NCI-H2107 treated with DMSO at 0.1 percent for 48 hours (cell line): ENCODE data around the gene PARD6G.
"Not testable (repeated sequence)": the region's sequence is repeated elsewhere in the genome, so short reads cannot be mapped to it uniquely, and the experiment has no call there.

ENCODE experiments used
- DNase-seq: peaks from one replicate; lab custom pipeline; 2025; ENCODE audit not compliant: unreplicated experiment; lab: John Stamatoyannopoulos, UW

Gene PARD6G

GRCh38 chr18:80247393-80247841, at the start of gene PARD6G:
TSS of gene PARD6G (minus strand) at chr18:80247514. CDS start at chr18:80247348, 166 bp downstream.
- DNase-seq: peak; percentile 33

- not testable (repeated sequence) for DNase-seq
Observed at GRCh38 chr18:80262241-80263033, 15.1 kb upstream of the PARD6G start.

GRCh38 chr18:80259610-80260009, 12.3 kb upstream of the PARD6G start:
- no peak for DNase-seq

- no peak for DNase-seq
Observed at GRCh38 chr18:80258640-80259039, 11.3 kb upstream of the PARD6G start.

- DNase-seq: not testable (repeated sequence)
Observed at GRCh38 chr18:80257579-80258543, 10.5 kb upstream of the PARD6G start.

GRCh38 chr18:80254971-80255500, 7.7 kb upstream of the PARD6G start:
- no peak for DNase-seq

GRCh38 chr18:80253871-80254492, 6.7 kb upstream of the PARD6G start:
- no peak for DNase-seq

GRCh38 chr18:80253236-80253635, 5.9 kb upstream of the PARD6G start:
- no peak for DNase-seq

- no peak for DNase-seq
Observed at GRCh38 chr18:80252136-80252535, 4.8 kb upstream of the PARD6G start.

GRCh38 chr18:80251700-80252099, 4.4 kb upstream of the PARD6G start:
- no peak for DNase-seq

- DNase-seq: no peak
Observed at GRCh38 chr18:80250740-80251364, 3.5 kb upstream of the PARD6G start.

GRCh38 chr18:80249217-80250093, 2.1 kb upstream of the PARD6G start:
- DNase-seq: no peak

- DNase-seq: no peak
Observed at GRCh38 chr18:80246445-80247392, 595 bp downstream of the PARD6G start.

- DNase-seq: no peak
Observed at GRCh38 chr18:80245781-80246444, 1.4 kb downstream of the PARD6G start.

GRCh38 chr18:80244956-80245730, 2.2 kb downstream of the PARD6G start:
- no peak for DNase-seq

GRCh38 chr18:80244167-80244566, 3.1 kb downstream of the PARD6G start:
- DNase-seq: no peak

- DNase-seq: no peak
Observed at GRCh38 chr18:80243204-80243603, 4.1 kb downstream of the PARD6G start.
